ENCODE measurements around the gene ITIH1. TPM values are rescaled to one million over a fixed set of nuclear protein-coding genes. Genes with fewer than 3 reads are reported as not detected.

Gene ITIH1
- total RNA-seq, 6 experiments from 2014 or later, result not detected

DNA sequence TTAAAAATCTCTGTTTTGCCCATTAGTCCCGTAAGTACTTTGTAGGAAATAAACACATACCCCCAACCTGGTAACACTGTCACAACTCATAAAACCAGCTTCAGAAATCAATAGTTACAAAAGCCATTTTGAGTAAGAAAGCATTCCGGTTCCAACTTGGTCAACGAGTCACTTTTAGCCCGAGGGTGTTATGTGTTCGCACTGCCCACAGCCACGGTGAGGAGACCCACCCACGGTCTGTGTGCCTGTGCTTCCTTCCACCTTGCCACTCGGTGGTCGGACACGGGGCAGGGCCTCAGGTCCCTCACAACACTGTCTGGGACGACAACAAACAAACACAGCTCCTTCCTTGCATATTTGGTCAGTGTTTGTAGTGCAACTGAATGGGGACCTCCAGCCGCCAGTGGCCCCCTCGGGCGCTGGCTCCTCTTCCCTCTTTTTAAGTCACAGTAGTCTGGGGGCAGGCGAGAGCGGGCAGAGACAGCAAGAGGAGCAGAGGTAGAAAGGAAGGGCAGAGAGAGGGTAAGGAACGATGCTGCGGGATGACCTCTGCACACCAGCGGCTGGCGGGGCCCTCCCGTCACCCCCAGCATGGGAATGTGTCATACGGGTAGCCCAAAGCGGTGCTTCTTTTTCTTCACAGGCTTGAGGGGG, 62.6 kb downstream of the ITIH1 start:
- Mint-ChIP-seq H3K27ac (no peak overlapping the region), H3K36me3 (ENCODE audit: low read depth) (peaks cover 11% of the 10 kb centered on the region), H3K4me1 (ENCODE audit: low read depth) (peaks cover 8% of the 10 kb centered on the region; the same call in 1 of the 2 replicates), H3K4me3 (no peak overlapping the region), H3K9me3 (no peaks in the 10 kb centered on the region), H3K27me3 (ENCODE audit: insufficient read depth) (no peaks in the 10 kb centered on the region; the same call in 1 of the 2 replicates)
- TF ChIP-seq, protein P1, sequence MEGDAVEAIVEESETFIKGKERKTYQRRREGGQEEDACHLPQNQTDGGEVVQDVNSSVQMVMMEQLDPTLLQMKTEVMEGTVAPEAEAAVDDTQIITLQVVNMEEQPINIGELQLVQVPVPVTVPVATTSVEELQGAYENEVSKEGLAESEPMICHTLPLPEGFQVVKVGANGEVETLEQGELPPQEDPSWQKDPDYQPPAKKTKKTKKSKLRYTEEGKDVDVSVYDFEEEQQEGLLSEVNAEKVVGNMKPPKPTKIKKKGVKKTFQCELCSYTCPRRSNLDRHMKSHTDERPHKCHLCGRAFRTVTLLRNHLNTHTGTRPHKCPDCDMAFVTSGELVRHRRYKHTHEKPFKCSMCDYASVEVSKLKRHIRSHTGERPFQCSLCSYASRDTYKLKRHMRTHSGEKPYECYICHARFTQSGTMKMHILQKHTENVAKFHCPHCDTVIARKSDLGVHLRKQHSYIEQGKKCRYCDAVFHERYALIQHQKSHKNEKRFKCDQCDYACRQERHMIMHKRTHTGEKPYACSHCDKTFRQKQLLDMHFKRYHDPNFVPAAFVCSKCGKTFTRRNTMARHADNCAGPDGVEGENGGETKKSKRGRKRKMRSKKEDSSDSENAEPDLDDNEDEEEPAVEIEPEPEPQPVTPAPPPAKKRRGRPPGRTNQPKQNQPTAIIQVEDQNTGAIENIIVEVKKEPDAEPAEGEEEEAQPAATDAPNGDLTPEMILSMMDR (IDR thresholded peaks at IDR 0.05), result no peak
- DNase-seq, result no peak

DNA sequence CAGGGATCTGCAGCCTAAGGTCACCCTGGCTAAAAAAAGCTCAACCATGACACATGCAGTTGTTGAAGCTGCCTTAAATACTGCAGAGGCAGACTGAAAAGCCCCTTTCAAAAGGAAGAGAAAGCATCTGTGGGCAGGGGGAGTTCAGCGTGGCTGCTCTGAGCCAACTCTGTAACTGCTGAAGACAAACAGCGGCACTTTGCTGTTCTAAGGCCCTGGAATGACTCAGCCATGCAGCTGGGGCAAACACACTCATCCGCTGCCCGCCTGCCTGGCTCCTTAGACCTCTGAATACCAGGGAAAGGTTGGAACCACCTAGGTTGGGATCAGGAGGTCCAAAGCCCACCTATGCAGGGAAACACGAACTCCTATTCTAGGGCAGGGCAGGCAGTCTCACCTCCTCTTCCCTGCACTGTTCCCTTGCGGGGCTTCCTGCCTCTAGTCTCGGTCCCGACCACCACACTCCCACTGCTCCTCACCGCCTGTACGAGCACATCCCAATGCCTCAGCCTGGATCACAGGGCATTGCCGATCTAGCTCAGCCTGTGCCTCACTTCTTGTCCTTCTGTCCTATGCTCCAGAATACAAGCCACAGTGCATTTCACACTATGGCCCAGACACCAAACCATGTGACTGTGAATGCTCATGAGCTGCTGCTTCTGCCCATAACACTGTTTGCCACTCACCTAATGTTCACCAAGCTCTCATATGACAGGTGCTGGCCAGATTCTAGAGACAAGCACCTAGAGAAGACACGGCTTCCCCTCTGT, 64.0 kb downstream of the ITIH1 start:
- DNase-seq, result no peak
- Mint-ChIP-seq H3K4me1 (ENCODE audit: low read depth) (no peaks in the 10 kb centered on the region), H3K9me3 (no peaks in the 10 kb centered on the region), H3K27ac (no peak overlapping the region), H3K36me3 (ENCODE audit: low read depth) (peaks cover 11% of the 10 kb centered on the region), H3K4me3 (no peak overlapping the region), H3K27me3 (ENCODE audit: insufficient read depth) (peaks cover 3% of the 10 kb centered on the region)
- TF ChIP-seq, protein P1 (IDR thresholded peaks at IDR 0.05), result no peak

Other genes with a start within 250 kb of the ITIH1 start
- gene NT5DC2, start 243.7 kb upstream of the ITIH1 start, total RNA-seq (2021; fragmentation: NEBNext Ultra II Directional; extraction: Animal tissue kit (Norgen Biotek cat#: 25700)), result 100 to 1,000 TPM; 156 to 198 (median 183) TPM
- 10 to 100 TPM; 22.2 to 38.4 (median 28.3) TPM for gene UQCC5, start 241.0 kb upstream of the ITIH1 start, total RNA-seq (2021; fragmentation: NEBNext Ultra II Directional; extraction: Animal tissue kit (Norgen Biotek cat#: 25700))
- gene PBRM1, start 91.7 kb upstream of the ITIH1 start, total RNA-seq (2021; fragmentation: NEBNext Ultra II Directional; extraction: Animal tissue kit (Norgen Biotek cat#: 25700)), result 10 to 100 TPM; 44.1 to 64.2 (median 56.0) TPM
- 10 to 100 TPM; 77.1 to 87.9 (median 80.9) TPM for gene GNL3, start 91.6 kb upstream of the ITIH1 start, total RNA-seq (2021; fragmentation: NEBNext Ultra II Directional; extraction: Animal tissue kit (Norgen Biotek cat#: 25700))
- 10 to 100 TPM; 72.6 to 90.9 (median 88.5) TPM for gene GLT8D1, start 71.8 kb upstream of the ITIH1 start, total RNA-seq (2021; fragmentation: NEBNext Ultra II Directional; extraction: Animal tissue kit (Norgen Biotek cat#: 25700))
- gene SPCS1, start 71.5 kb upstream of the ITIH1 start, total RNA-seq (2021; fragmentation: NEBNext Ultra II Directional; extraction: Animal tissue kit (Norgen Biotek cat#: 25700)), result 100 to 1,000 TPM; 179 to 209 (median 193) TPM
- 10 to 100 TPM; 19.9 to 25.0 (median 21.7) TPM for gene NEK4, start 6.7 kb upstream of the ITIH1 start, total RNA-seq (2021; fragmentation: NEBNext Ultra II Directional; extraction: Animal tissue kit (Norgen Biotek cat#: 25700))
- 1 to 10 TPM in 1 of 6 experiments, under 1 TPM in 5; 0.59 to 1.3 (median 0.70) TPM for gene ITIH3, start 17.2 kb downstream of the ITIH1 start, total RNA-seq (2021; fragmentation: NEBNext Ultra II Directional; extraction: Animal tissue kit (Norgen Biotek cat#: 25700))
- gene ITIH4, start 53.1 kb downstream of the ITIH1 start, total RNA-seq (2021; fragmentation: NEBNext Ultra II Directional; extraction: Animal tissue kit (Norgen Biotek cat#: 25700)), result 1 to 10 TPM in 2 of 6 experiments, under 1 TPM in 4; 0.55 to 2.4 (median 0.79) TPM
- under 1 TPM in 1 of 6 experiments, not detected in 5; 0.39 TPM for gene MUSTN1, start 57.4 kb downstream of the ITIH1 start, total RNA-seq (2021; fragmentation: NEBNext Ultra II Directional; extraction: Animal tissue kit (Norgen Biotek cat#: 25700))
- gene STIMATE, start 119.9 kb downstream of the ITIH1 start, total RNA-seq (2021; fragmentation: NEBNext Ultra II Directional; extraction: Animal tissue kit (Norgen Biotek cat#: 25700)), result 10 to 100 TPM; 18.4 to 25.6 (median 21.7) TPM

All from HFFc6 (cell line).